ENCODE data around the gene ZIK1.

Gene ZIK1

GRCh38 chr19:57583521-57584416 lies at the start of gene ZIK1:
TSS of gene ZIK1 (plus strand) at chr19:57584145. CDS start at chr19:57584357, 212 bp downstream.
- in situ Hi-C loops (cut with HindIII; ENCODE audit: low sequenced_read_pairs): no loop called here

GRCh38 chr19:57537953-57538547 lies 45.9 kb upstream of the ZIK1 start:
- in situ Hi-C loops (cut with HindIII; ENCODE audit: low sequenced_read_pairs): no loop called here

GRCh38 chr19:57546513-57546912 lies 37.4 kb upstream of the ZIK1 start:
- in situ Hi-C loops (cut with HindIII; ENCODE audit: low sequenced_read_pairs): no loop called here

- in situ Hi-C loops (cut with HindIII; ENCODE audit: low sequenced_read_pairs): no loop called here
These were observed 31.5 kb upstream of the ZIK1 start for GRCh38 chr19:57552432-57552831.

GRCh38 chr19:57557659-57558058 lies 26.3 kb upstream of the ZIK1 start:
- in situ Hi-C loops (cut with HindIII; ENCODE audit: low sequenced_read_pairs): no loop called here

GRCh38 chr19:57558525-57558924 lies 25.4 kb upstream of the ZIK1 start:
- in situ Hi-C loops (cut with HindIII; ENCODE audit: low sequenced_read_pairs): no loop called here

GRCh38 chr19:57559008-57559403 lies 24.9 kb upstream of the ZIK1 start:
- in situ Hi-C loops (cut with HindIII; ENCODE audit: low sequenced_read_pairs): no loop called here

GRCh38 chr19:57559404-57560025 lies 24.4 kb upstream of the ZIK1 start, which contains the start of gene ZNF550:
TSS of gene ZNF550 (minus strand) at chr19:57559863. CDS start at chr19:57559682, 181 bp downstream.
- in situ Hi-C loops (cut with HindIII; ENCODE audit: low sequenced_read_pairs): no loop called here

GRCh38 chr19:57560049-57560491 lies 23.9 kb upstream of the ZIK1 start:
- in situ Hi-C loops (cut with HindIII; ENCODE audit: low sequenced_read_pairs): no loop called here

- in situ Hi-C loops (cut with HindIII; ENCODE audit: low sequenced_read_pairs): no loop called here
These were observed 20.4 kb upstream of the ZIK1 start for GRCh38 chr19:57563547-57563946.

- in situ Hi-C loops (cut with HindIII; ENCODE audit: low sequenced_read_pairs): no loop called here
These were observed 17.3 kb upstream of the ZIK1 start for GRCh38 chr19:57566396-57567265.

GRCh38 chr19:57570707-57571106 lies 13.2 kb upstream of the ZIK1 start:
- in situ Hi-C loops (cut with HindIII; ENCODE audit: low sequenced_read_pairs): no loop called here

GRCh38 chr19:57572415-57572947 lies 11.5 kb upstream of the ZIK1 start:
- in situ Hi-C loops (cut with HindIII; ENCODE audit: low sequenced_read_pairs): no loop called here

- in situ Hi-C loops (cut with HindIII; ENCODE audit: low sequenced_read_pairs): no loop called here
These were observed 7.3 kb upstream of the ZIK1 start for GRCh38 chr19:57576661-57577060.

GRCh38 chr19:57578487-57579205 lies 5.3 kb upstream of the ZIK1 start, which contains the start of gene ZNF416:
TSS of gene ZNF416 (minus strand) at chr19:57578911. CDS start at chr19:57578704, 207 bp downstream.
- in situ Hi-C loops (cut with HindIII; ENCODE audit: low sequenced_read_pairs): no loop called here

GRCh38 chr19:57583104-57583520 lies 833 bp upstream of the ZIK1 start:
- in situ Hi-C loops (cut with HindIII; ENCODE audit: low sequenced_read_pairs): no loop called here

- in situ Hi-C loops (cut with HindIII; ENCODE audit: low sequenced_read_pairs): no loop called here
These were observed 3.6 kb downstream of the ZIK1 start for GRCh38 chr19:57587529-57587928.

GRCh38 chr19:57599377-57599760 lies 15.4 kb downstream of the ZIK1 start:
- in situ Hi-C loops (cut with HindIII; ENCODE audit: low sequenced_read_pairs): no loop called here

- in situ Hi-C loops (cut with HindIII; ENCODE audit: low sequenced_read_pairs): no loop called here
These were observed 15.9 kb downstream of the ZIK1 start, which contains the start of gene ZNF530 for GRCh38 chr19:57599761-57600383. TSS of gene ZNF530 (plus strand) at chr19:57599885. CDS start at chr19:57604346, 4,461 bp downstream.
